Kidney capillary endothelial cell (primary cell): Measurements from ENCODE around the gene MALRD1.

Source experiments
- DNase-seq: peaks from one replicate; pipeline ENCODE4 v3.0.0-alpha.2; 2018; ENCODE audit warnings: low spot score

The MALRD1 gene

GRCh38 chr10:19578571-19578970 is 530.0 kb downstream of the MALRD1 start:
- DNase-seq: no peak

- no peak for DNase-seq
Observed at GRCh38 chr10:19579761-19580545, 531.4 kb downstream of the MALRD1 start.

- DNase-seq: no peak
Observed at GRCh38 chr10:19580691-19581090, 532.1 kb downstream of the MALRD1 start.

- no peak for DNase-seq
Observed at GRCh38 chr10:19588608-19589007, 540.0 kb downstream of the MALRD1 start.

GRCh38 chr10:19592276-19592675 is 543.7 kb downstream of the MALRD1 start:
- no peak for DNase-seq

GRCh38 chr10:19595212-19595845 is 546.7 kb downstream of the MALRD1 start:
- DNase-seq: no peak

- DNase-seq: no peak
Observed at GRCh38 chr10:19605806-19606205, 557.2 kb downstream of the MALRD1 start.

- no peak for DNase-seq
Observed at GRCh38 chr10:19606968-19607367, 558.4 kb downstream of the MALRD1 start.

- no peak for DNase-seq
Observed at GRCh38 chr10:19611775-19612174, 563.2 kb downstream of the MALRD1 start.

GRCh38 chr10:19616966-19617365 is 568.4 kb downstream of the MALRD1 start:
- DNase-seq: no peak

GRCh38 chr10:19620811-19621210 is 572.2 kb downstream of the MALRD1 start:
- no peak for DNase-seq

- DNase-seq: no peak
Observed at GRCh38 chr10:19623321-19623720, 574.7 kb downstream of the MALRD1 start.

GRCh38 chr10:19626156-19626555 is 577.6 kb downstream of the MALRD1 start:
- no peak for DNase-seq

- no peak for DNase-seq
Observed at GRCh38 chr10:19628767-19629560, 580.4 kb downstream of the MALRD1 start.

GRCh38 chr10:19629567-19629966 is 581.0 kb downstream of the MALRD1 start:
- DNase-seq: no peak

GRCh38 chr10:19634163-19634562 is 585.6 kb downstream of the MALRD1 start:
- no peak for DNase-seq

- peak; percentile 26 for DNase-seq
Observed at GRCh38 chr10:19638182-19638895, 589.7 kb downstream of the MALRD1 start.

- no peak for DNase-seq
Observed at GRCh38 chr10:19638896-19639233, 590.3 kb downstream of the MALRD1 start.

GRCh38 chr10:19640566-19641263 is 592.1 kb downstream of the MALRD1 start:
- DNase-seq: no peak

GRCh38 chr10:19651549-19651948 is 602.9 kb downstream of the MALRD1 start:
- no peak for DNase-seq

- DNase-seq: no peak
Observed at GRCh38 chr10:19652750-19653149, 604.1 kb downstream of the MALRD1 start.

- no peak for DNase-seq
Observed at GRCh38 chr10:19653931-19654330, 605.3 kb downstream of the MALRD1 start.
